GM10266 (cell line): Measurements from ENCODE around the gene GOSR2.

Experiments used
- DNase-seq: peaks from one replicate; pipeline ENCODE4 v3.0.0; 2012; ENCODE audit errors: extremely low spot score
- CTCF ChIP-seq: IDR thresholded peaks from 2 replicates; pipeline ENCODE4 v1.5.1; 2012; ENCODE audit warnings: mild to moderate bottlenecking, low read depth; ENCODE audit not compliant: control insufficient read depth, insufficient read depth; ENCODE audit errors: missing control alignments

Gene GOSR2

DNA sequence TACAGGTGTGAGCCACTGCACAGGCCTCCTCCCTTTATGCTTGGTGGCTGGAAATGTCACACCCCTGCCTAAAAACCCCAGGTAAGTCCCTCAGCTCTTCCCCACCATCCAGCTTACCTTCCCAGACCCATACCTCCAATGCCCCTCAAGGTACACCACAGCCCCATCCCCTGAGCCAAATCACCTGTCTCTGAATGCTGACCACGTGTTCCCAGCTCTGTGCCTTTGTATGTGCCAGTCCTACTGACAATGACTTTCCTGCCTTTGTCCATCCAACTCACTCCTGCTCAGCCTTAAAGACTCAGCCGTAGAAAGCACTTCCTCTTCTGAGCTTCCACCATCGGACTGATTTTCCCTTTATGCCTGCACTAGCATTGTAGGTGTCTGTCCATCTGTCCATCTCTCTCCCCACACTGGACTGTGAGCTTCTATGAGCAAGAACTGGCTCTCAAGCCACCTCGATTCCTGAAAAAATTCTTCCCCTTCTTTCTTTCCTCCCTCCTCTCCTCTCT, 30.7 kb upstream of the GOSR2 start:
- DNase-seq, result no peak
- TF ChIP-seq CTCF, result no peak

- no peak for TF ChIP-seq CTCF
- DNase-seq, result no peak
Observed at GRCh38 chr17:46894024-46894423, 28.9 kb upstream of the GOSR2 start.

DNA sequence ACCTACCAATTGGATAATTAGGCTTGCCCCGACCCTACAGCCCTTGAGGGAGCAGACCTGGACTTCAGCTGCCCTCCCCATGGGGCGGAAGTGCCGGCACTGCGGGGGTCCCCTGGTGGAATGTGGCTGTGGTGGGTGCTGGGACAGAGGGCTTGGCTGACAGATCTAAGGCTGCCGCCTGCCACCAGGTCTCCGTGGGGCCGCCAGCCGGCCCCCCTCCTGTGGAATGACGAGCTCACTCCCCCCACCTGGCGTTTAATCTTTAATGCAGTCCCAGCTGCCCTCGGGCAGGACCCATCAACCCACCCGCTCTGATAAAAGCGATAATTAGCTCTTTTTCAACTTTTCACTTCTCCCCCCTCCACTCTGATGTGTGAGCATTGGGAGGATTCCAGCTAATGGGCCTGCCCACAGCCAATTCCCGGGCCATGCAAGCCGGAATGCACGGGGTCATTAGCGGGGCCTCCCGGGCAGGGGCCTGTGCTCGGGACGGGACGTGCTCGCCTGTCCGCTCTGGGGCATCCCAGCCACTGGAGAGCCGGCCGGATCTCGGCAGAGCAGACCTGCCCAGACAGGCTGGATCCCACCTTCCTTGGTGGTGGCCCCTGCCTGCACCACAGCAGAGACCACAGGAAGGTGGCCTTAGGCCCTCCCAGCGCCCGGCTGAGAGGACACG, 28.3 kb upstream of the GOSR2 start:
- no peak for DNase-seq
- TF ChIP-seq CTCF, result no peak

GRCh38 chr17:46895171-46895570, 27.8 kb upstream of the GOSR2 start:
- no peak for TF ChIP-seq CTCF
- no peak for DNase-seq

- DNase-seq, result no peak
- no peak for TF ChIP-seq CTCF
Observed at GRCh38 chr17:46896991-46897390, 26.0 kb upstream of the GOSR2 start.

DNA sequence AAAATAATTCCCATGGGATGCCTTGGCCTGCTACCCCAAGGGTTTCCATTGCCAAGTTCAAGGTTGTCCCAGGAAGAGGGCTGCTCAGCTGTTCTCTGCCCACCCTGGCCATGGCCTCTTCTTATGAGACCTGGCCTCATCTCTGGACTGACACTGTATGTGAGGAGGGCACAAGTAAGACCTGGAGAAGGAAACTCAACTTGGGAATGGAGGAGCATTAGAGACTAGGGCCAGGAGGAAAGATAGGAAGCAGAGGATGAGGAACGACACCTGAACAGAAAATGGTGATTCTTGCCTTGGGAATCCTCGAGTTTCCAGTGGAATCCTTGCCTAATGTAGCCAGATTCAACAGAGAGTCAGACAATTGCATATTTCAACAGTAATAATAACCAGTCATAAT, 24.6 kb upstream of the GOSR2 start:
- no peak for DNase-seq
- TF ChIP-seq CTCF, result no peak

DNA sequence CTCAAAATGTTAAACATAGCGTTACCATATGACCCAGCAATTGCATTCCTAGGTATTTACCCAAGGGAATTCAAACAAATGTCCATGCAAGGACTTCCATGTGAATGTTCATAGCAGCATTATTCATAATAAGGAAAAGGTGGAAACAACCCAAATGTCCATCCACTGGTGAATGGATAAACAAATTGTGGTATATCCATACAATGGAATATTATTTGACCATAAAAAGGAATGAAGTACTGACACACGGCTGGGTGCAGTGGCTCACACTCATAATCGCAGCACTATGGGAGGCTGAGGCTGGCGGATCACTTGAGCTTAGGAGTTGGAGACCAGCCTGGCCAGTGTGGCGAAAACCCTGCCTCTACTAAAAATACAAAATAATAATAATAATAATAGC, 24.1 kb upstream of the GOSR2 start:
- no peak for DNase-seq
- TF ChIP-seq CTCF, result no peak
